Mesothelial cell of epicardium (in vitro differentiated cells): Measurements from ENCODE around the gene EIF2S3. TPM values are rescaled to one million over a fixed set of nuclear protein-coding genes. Genes with fewer than 3 reads are reported as not detected.

Experiments used
- DNase-seq, 2 experiments: peaks; one replicate each; pipeline ENCODE4 v3.0.0; 2021; ENCODE audit warnings: low spot score in 2 of 2; ENCODE audit not compliant: unreplicated experiment in 2 of 2
- H3K27ac Mint-ChIP-seq: 2 replicates; pipeline ENCODE4 v1.8.0; 2021; ENCODE audit warnings: mixed read lengths
- H3K27me3 Mint-ChIP-seq: 2 replicates; pipeline ENCODE4 v1.8.0; 2021; ENCODE audit warnings: low read depth, mixed read lengths
- H3K36me3 Mint-ChIP-seq: 2 replicates; pipeline ENCODE4 v1.8.0; 2021; ENCODE audit warnings: mixed read lengths
- H3K4me1 Mint-ChIP-seq: 2 replicates; pipeline ENCODE4 v1.8.0; 2021; ENCODE audit warnings: mixed read lengths
- H3K4me3 Mint-ChIP-seq: 2 replicates; pipeline ENCODE4 v1.8.0; 2021; ENCODE audit warnings: mild to moderate bottlenecking, moderate library complexity, mixed read lengths
- H3K9me3 Mint-ChIP-seq: 2 replicates; pipeline ENCODE4 v1.8.0; 2021; ENCODE audit warnings: mixed read lengths
- total RNA-seq: library from RNA; stranded (reverse); gene quantifications from 3 replicates; pipeline ENCODE4 v1.2.1, GENCODE V29; 2021
- TF ChIP-seq, protein P1 (sequence below): fragments of 200-600 bp; sonication (generic); IDR thresholded peaks from one replicate; pipeline ENCODE4 v1.5.0; 2021; ENCODE audit warnings: antibody characterized with exemption; ENCODE audit not compliant: unreplicated experiment

EIF2S3 gene
- total RNA-seq, 1 donor from 2014 or later, result 460 TPM

DNA sequence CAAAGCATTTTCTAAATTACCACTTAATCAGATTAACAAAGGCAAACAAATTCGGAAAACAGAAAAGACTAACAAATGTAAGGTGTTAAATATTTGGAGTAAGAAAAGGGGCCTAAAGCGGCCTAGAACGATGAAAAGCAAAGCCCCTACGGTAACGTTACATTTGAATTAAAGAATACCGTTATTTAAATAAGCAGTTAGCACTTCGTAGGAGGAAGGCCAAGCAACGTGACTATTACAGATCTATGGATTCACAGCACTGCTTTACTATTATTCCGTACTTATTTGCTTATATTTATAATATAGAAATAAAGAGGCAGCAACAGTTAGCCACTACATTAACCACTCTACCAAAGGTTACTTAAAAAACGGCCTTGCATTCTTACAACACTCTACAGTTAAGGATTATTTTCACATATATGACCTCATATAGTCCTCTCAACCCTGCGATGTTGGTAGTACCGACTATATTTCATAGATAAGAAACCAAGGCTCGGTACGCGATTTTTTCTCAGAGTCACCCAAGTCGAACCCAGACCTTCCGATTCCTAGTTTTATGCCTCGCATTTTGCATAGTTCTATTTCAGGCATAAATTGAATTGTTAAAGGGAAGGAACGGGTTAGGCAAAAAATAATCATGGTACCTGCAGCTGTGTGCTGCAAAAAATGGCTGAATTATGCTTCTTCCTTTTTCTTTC lies 30.6 kb upstream of the EIF2S3 start:
- H3K27ac Mint-ChIP-seq, result peak overlapping the region; percentile 94
- H3K36me3 Mint-ChIP-seq, result peaks cover 6% of the 10 kb centered on the region
- H3K4me3 Mint-ChIP-seq, result peak overlapping the region; percentile 90
- H3K9me3 Mint-ChIP-seq, result no peaks in the 10 kb centered on the region
- TF ChIP-seq, protein P1, sequence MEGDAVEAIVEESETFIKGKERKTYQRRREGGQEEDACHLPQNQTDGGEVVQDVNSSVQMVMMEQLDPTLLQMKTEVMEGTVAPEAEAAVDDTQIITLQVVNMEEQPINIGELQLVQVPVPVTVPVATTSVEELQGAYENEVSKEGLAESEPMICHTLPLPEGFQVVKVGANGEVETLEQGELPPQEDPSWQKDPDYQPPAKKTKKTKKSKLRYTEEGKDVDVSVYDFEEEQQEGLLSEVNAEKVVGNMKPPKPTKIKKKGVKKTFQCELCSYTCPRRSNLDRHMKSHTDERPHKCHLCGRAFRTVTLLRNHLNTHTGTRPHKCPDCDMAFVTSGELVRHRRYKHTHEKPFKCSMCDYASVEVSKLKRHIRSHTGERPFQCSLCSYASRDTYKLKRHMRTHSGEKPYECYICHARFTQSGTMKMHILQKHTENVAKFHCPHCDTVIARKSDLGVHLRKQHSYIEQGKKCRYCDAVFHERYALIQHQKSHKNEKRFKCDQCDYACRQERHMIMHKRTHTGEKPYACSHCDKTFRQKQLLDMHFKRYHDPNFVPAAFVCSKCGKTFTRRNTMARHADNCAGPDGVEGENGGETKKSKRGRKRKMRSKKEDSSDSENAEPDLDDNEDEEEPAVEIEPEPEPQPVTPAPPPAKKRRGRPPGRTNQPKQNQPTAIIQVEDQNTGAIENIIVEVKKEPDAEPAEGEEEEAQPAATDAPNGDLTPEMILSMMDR, result no peak
- no peaks in the 10 kb centered on the region for H3K27me3 Mint-ChIP-seq
- peaks cover 40% of the 10 kb centered on the region for H3K4me1 Mint-ChIP-seq
- no peak for DNase-seq

- H3K4me1 Mint-ChIP-seq, result peaks cover 35% of the 10 kb centered on the region
- TF ChIP-seq, protein P1, result peak; percentile 38
- peaks cover 6% of the 10 kb centered on the region for H3K36me3 Mint-ChIP-seq
- H3K4me3 Mint-ChIP-seq, result peak overlapping the region; percentile 90
- DNase-seq, result peak; percentile 89 to 91
- peak overlapping the region; percentile 94 for H3K27ac Mint-ChIP-seq
- H3K9me3 Mint-ChIP-seq, result no peaks in the 10 kb centered on the region
- no peaks in the 10 kb centered on the region for H3K27me3 Mint-ChIP-seq
These were observed 29.7 kb upstream of the EIF2S3 start for GRCh38 chrX:24024819-24025740.

DNA sequence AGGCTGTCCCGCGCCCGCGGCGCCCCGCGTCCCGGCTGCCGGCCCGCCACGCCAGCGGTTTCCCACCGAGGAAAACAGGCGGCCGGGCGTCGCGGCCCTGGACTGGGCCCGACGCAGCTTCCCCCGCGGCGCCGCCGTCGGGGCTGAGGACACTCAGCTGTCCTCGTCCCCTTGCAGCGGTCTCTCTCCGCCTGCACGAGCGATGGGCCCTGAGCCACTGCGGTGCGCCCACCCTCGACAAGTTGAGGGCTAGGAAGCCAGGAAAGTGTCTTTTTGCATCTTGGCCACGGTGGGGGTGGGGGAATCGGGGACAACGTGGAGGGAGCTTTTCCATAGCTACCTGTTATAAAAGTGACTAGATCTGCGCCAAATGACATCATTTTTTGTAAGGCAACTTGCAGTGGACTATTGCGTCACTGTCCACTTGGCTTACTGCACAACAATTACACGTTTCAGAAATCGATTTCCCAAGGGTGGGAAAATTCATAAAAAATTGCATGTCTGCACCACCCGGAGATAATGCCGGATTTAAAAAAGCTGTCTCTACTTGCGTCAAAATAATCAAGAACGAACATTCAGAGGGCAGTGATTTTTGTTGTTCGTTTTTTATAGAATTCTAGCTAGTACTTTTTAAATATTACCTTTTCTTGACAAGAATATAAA lies 28.9 kb upstream of the EIF2S3 start:
- Mint-ChIP-seq H3K36me3 (peaks cover 6% of the 10 kb centered on the region), H3K9me3 (no peaks in the 10 kb centered on the region), H3K4me3 (peak overlapping the region; percentile 75), H3K27ac (peak overlapping the region; percentile 95), H3K4me1 (peaks cover 35% of the 10 kb centered on the region), H3K27me3 (no peaks in the 10 kb centered on the region)
- TF ChIP-seq, protein P1, result peak; percentile 5
- no peak for DNase-seq

DNA sequence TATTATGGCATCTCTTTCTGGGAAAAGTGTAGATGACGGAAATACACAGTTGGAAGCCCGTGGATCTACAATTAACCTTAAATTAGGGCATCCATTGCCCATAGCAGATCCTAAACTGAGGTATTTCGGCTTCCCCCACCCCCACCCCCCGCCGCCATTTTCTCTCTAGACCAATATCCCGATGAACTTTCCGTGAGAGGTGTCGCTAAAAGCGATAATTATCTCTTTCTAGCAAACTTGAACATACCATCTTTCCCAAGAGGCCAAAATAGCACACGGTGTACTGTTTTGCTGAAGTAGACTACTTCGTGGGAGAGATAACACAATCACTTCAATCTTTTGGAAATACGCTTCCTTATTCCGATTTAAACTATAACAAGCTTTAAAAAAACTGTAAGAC lies 28.3 kb upstream of the EIF2S3 start:
- no peak for DNase-seq
- Mint-ChIP-seq H3K36me3 (peaks cover 6% of the 10 kb centered on the region), H3K4me1 (peaks cover 29% of the 10 kb centered on the region), H3K27ac (peak overlapping the region; percentile 95), H3K4me3 (peak overlapping the region; percentile 75), H3K9me3 (no peaks in the 10 kb centered on the region), H3K27me3 (no peaks in the 10 kb centered on the region)
- TF ChIP-seq, protein P1, result no peak

DNA sequence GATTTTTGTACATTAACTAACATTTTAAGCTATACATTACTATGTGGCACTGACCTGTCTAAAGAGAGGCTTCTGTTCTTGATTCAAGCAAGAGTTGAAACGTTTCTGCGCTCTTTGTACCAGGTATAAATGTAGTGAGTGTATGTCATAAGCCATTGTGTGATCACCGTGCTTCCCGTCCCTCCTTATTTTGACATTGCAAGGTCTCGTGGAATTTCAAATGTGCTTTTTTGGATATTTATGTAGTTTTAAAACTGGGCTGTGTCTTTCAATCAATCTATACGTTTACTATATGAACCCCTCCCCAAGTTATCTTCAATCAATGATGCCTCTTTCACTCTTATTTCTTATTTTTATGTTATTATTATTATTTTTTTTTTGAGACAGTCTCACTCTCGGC lies 27.7 kb upstream of the EIF2S3 start, which contains the start of gene KLHL15:
TSS of gene KLHL15 (minus strand) at position 101 of the 400 bp plus-strand sequence. CDS start 20,493 bp downstream, outside the sequence.
- no peak for DNase-seq
- peak within 1 kb of the TSS; percentile 95 for H3K27ac Mint-ChIP-seq
- H3K9me3 Mint-ChIP-seq, result no peaks in the 10 kb centered on the region
- H3K4me3 Mint-ChIP-seq, result peak within 1 kb of the TSS; percentile 75
- H3K4me1 Mint-ChIP-seq, result peaks cover 25% of the 10 kb centered on the region
- TF ChIP-seq, protein P1, result no peak
- H3K36me3 Mint-ChIP-seq, result peaks cover 3% of the 10 kb centered on the region
- H3K27me3 Mint-ChIP-seq, result no peaks in the 10 kb centered on the region
